HepG2 (cell line): ENCODE data around the gene SLC16A6. TPM values are rescaled to one million over a fixed set of nuclear protein-coding genes. Genes with fewer than 3 reads are reported as not detected.

ENCODE experiments used
- GABPB1 ChIP-seq: IDR thresholded peaks from 2 replicates; pipeline ENCODE4 v1.6.1; 2016; ENCODE audit warnings: mild to moderate bottlenecking, missing genetic modification reagents, moderate library complexity, missing compliant biosample characterization
- ISX ChIP-seq: sonication (generic); formaldehyde crosslinking; conservative IDR thresholded peaks from 2 replicates; pipeline ENCODE4 v1.5.0; 2020; ENCODE audit warnings: missing genetic modification reagents
- MED1 ChIP-seq: sonication (generic); formaldehyde crosslinking; IDR thresholded peaks from 2 replicates; pipeline ENCODE4 v1.4.0; 2020; ENCODE audit warnings: missing genetic modification reagents
- MXD4 ChIP-seq: IDR thresholded peaks from 2 replicates; pipeline ENCODE4 v1.6.1; 2016; ENCODE audit warnings: mild to moderate bottlenecking, missing biosample characterization, missing genetic modification reagents
- PHF21A ChIP-seq: sonication (generic); formaldehyde crosslinking; IDR thresholded peaks from 2 replicates; pipeline ENCODE4 v1.5.0; 2020; ENCODE audit warnings: mild to moderate bottlenecking, missing genetic modification reagents
- RFX3 ChIP-seq: IDR thresholded peaks from 2 replicates; pipeline ENCODE4 v1.6.1; 2016; ENCODE audit warnings: missing biosample characterization, missing genetic modification reagents
- SMC3 ChIP-seq: IDR thresholded peaks from 2 replicates; pipeline ENCODE4 v1.6.1; 2011; ENCODE audit warnings: low read length, improper control_type of control experiment
- ZNF570 ChIP-seq: sonication (generic); formaldehyde crosslinking; IDR thresholded peaks from 2 replicates; pipeline ENCODE4 v1.4.0; 2020; ENCODE audit warnings: mild to moderate bottlenecking, missing genetic modification reagents, borderline replicate concordance
- polyA plus RNA-seq, 8 experiments: library from polyadenylated mRNA; depleted of rRNA in 3 of 8; stranded (reverse) in 7 of 8; unstranded in 1 of 8; fragments of >200 nt; fragmentation: Illumina TruSeq in 4 of 8; extraction: Trizol in 4 of 8; gene quantifications; 2 replicates each; pipeline versions ENCODE4 v1.2.1 to v1.2.3, GENCODE V29; 2011 to 2016; ENCODE audit warnings: low read depth in 4 of 8, missing spikeins in 1 of 8, mixed read lengths in 1 of 8; ENCODE audit not compliant: insufficient read depth in 1 of 8
- total RNA-seq, 5 experiments: library from RNA; depleted of rRNA; stranded (reverse); fragments of >200 nt; fragmentation: Illumina TruSeq; extraction: Trizol; gene quantifications; 2 replicates each; pipeline ENCODE4 v1.2.3, GENCODE V29; 2016; ENCODE audit warnings: low read depth in 1 of 5
- TF ChIP-seq, protein P1 (sequence below): sonication (generic); formaldehyde crosslinking; IDR thresholded peaks from 2 replicates; pipeline ENCODE4 v1.8.0; 2022; ENCODE audit warnings: missing genetic modification reagents, low read depth, mild to moderate bottlenecking, borderline replicate concordance
- TF ChIP-seq, protein P2 (sequence below): sonication (generic); formaldehyde crosslinking; IDR thresholded peaks from 2 replicates; pipeline ENCODE4 v1.5.0; 2020; ENCODE audit warnings: missing genetic modification reagents, mild to moderate bottlenecking, borderline replicate concordance
- TF ChIP-seq, protein P3 (sequence below): IDR thresholded peaks from 2 replicates; pipeline ENCODE4 v1.6.1; 2016; ENCODE audit warnings: missing compliant biosample characterization, missing genetic modification reagents, borderline replicate concordance
- TF ChIP-seq, protein P4 (sequence below): sonication (generic); formaldehyde crosslinking; IDR thresholded peaks from 2 replicates; pipeline ENCODE4 v1.4.0; 2020; ENCODE audit warnings: mild to moderate bottlenecking, missing genetic modification reagents

SLC16A6 gene
- total and polyA plus RNA-seq, 2 of the 13 experiments (the other 11 are each of a cell fraction or from before 2014, with no cell fraction given), result 1.1 to 44.7 TPM

DNA sequence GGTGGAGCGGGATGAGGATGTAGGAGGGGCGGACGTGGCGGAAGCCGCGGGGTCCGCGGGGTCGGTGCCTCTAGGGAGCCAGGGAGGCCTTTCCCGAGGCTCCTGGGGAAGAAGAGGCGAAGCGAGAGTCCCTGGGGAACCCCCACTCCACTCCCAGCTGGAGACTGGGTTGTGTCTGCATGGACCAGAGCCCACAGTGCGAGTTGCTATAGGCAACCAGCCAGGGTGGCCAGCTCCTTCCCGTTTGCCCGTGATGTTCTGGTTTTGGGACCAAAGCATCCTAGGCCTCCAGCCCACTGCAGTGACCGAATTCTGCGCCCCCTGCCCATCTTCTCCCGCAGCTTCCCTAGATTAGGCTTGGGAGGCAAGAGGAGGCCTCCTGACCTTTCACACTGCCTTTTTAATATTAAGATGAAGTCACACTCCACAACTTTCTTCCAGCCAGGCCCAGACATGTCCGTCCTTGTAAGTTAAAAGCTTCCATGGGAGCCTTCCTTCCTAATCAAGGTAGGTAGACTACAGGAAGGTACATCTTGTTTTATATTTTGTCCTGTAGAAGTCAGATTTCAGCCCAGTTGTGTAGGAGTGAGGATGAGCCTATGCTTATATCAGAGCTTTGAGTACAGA, 42.6 kb downstream of the SLC16A6 start (continued):
- TF ChIP-seq, protein P1, sequence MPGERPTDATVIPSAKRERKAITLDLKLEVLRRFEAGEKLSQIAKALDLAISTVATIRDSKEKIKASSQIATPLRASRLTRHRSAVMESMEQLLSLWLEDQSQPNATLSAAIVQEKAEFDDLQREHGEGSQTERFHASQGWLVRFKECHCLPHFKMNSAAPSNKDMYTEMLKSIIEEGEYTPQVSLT, result 0 out of 2 replicates have a peak, but pooled peaks have one; percentile 30
- TF ChIP-seq MXD4 (CRISPR knock-in tag) (no peak), ZNF570 (0 out of 2 replicates have a peak, but pooled peaks have one; percentile 26), SMC3 (no peak), ISX (CRISPR knock-in tag) (peak; percentile 65; the same call in 1 of the 2 replicates), PHF21A (CRISPR knock-in tag) (0 out of 2 replicates have a peak, but pooled peaks have one; percentile 11), RFX3 (CRISPR knock-in tag) (peak; percentile 60; the same call in 1 of the 2 replicates), MED1 (no peak), GABPB1 (CRISPR knock-in tag) (peak; percentile 28; the same call in 1 of the 2 replicates)
- TF ChIP-seq, protein P2, sequence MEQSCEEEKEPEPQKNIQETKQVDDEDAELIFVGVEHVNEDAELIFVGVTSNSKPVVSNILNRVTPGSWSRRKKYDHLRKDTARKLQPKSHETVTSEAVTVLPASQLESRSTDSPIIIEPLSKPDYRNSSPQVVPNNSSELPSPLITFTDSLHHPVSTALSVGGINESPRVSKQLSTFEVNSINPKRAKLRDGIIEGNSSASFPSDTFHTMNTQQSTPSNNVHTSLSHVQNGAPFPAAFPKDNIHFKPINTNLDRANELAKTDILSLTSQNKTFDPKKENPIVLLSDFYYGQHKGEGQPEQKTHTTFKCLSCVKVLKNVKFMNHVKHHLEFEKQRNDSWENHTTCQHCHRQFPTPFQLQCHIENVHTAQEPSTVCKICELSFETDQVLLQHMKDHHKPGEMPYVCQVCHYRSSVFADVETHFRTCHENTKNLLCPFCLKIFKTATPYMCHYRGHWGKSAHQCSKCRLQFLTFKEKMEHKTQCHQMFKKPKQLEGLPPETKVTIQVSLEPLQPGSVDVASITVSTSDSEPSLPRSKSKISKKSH (CRISPR knock-in tag), result 0 out of 2 replicates have a peak, but pooled peaks have one; percentile 43
- TF ChIP-seq, protein P3, sequence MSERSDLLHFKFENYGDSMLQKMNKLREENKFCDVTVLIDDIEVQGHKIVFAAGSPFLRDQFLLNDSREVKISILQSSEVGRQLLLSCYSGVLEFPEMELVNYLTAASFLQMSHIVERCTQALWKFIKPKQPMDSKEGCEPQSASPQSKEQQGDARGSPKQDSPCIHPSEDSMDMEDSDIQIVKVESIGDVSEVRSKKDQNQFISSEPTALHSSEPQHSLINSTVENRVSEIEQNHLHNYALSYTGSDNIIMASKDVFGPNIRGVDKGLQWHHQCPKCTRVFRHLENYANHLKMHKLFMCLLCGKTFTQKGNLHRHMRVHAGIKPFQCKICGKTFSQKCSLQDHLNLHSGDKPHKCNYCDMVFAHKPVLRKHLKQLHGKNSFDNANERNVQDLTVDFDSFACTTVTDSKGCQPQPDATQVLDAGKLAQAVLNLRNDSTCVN (CRISPR knock-in tag), result 0 out of 2 replicates have a peak, but pooled peaks have one; percentile 0
- TF ChIP-seq, protein P4, sequence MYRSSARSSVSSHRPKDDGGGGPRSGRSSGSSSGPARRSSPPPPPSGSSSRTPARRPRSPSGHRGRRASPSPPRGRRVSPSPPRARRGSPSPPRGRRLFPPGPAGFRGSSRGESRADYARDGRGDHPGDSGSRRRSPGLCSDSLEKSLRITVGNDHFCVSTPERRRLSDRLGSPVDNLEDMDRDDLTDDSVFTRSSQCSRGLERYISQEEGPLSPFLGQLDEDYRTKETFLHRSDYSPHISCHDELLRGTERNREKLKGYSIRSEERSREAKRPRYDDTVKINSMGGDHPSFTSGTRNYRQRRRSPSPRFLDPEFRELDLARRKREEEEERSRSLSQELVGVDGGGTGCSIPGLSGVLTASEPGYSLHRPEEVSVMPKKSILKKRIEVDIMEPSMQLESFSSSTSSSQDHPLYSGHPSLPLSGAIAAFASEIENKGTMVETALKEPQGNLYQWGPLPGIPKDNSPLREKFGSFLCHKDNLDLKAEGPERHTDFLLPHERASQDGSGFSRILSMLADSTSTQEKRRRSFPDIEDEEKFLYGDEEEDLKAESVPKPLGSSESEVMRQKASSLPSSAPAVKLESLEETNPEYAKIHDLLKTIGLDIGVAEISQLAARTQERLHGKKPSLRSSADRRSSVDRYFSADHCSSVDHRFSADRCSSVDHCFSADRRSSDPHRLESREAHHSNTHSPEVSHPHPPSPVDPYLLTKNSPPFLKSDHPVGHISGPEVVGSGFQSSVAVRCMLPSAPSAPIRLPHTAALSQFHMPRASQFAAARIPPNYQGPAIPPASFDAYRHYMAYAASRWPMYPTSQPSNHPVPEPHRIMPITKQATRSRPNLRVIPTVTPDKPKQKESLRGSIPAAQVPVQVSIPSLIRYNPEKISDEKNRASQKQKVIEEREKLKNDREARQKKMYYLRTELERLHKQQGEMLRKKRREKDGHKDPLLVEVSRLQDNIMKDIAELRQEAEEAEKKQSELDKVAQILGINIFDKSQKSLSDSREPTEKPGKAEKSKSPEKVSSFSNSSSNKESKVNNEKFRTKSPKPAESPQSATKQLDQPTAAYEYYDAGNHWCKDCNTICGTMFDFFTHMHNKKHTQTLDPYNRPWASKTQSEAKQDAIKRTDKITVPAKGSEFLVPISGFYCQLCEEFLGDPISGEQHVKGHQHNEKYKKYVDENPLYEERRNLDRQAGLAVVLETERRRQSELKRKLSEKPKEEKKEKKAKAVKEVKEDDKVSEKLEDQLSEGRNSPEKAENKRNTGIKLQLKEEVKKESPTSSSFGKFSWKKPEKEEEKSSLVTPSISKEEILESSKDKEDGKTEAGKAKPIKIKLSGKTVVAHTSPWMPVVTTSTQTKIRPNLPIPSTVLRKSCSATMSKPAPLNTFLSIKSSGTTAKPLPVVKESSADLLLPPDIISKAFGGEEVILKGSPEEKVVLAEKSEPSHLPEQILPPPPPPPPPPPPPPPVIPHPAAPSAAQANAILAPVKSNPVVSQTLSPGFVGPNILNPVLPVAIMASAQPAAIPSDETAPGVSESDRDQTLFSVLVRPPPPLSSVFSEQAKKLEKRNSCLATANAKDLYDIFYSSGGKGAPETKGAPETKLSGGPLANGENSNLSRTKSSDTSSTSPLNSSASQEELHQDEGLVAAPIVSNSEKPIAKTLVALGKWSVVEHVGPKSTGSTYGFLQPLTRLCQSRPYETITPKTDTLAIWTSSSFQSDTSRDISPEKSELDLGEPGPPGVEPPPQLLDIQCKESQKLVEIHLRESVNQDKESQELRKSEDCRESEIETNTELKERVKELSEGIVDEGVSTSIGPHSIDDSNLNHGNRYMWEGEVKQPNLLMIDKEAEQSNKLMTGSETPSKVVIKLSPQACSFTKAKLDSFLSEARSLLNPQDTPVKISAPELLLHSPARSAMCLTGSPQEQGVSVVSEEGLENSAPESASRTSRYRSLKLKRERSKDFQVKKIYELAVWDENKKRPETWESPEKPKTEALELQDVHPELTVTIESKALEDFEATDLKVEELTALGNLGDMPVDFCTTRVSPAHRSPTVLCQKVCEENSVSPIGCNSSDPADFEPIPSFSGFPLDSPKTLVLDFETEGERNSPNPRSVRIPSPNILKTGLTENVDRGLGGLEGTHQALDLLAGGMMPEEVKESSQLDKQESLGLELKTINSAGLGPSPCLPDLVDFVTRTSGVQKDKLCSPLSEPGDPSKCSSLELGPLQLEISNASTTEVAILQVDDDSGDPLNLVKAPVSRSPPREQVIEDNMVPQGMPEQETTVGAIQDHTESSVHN (CRISPR knock-in tag), result 0 out of 2 replicates have a peak, but pooled peaks have one; percentile 7
